Natural killer cell (primary cell): ENCODE results near the gene SLC34A3. TPM values are rescaled to one million over a fixed set of nuclear protein-coding genes. Genes with fewer than 3 reads are reported as not detected.

Experiments used
- ATAC-seq, 3 donors: fragments of 150-1000 bp in 2 of 3; fragments of 200-7000 bp in 1 of 3; cut with Tn5 transposase; 1 replicate in 1 of 3; 2 replicates in 2 of 3; pipeline ENCODE4 v1.10.0; 2021; ENCODE audit warnings: mild to moderate bottlenecking in 2 of 3, moderate library complexity in 2 of 3
- DNase-seq, 2 donors: peaks; one replicate each; pipeline versions ENCODE4 v3.0.0 to v3.0.0-alpha.2; 2013 to 2021; ENCODE audit warnings: mixed read lengths in 1 of 2
- H3K27ac ChIP-seq: one replicate; pipeline ENCODE4 v1.5.1; 2013; ENCODE audit warnings: mild to moderate bottlenecking, low read length
- H3K27me3 ChIP-seq: one replicate; pipeline ENCODE4 v1.6.1; 2013; ENCODE audit warnings: low read length; ENCODE audit not compliant: control insufficient read depth, insufficient read depth
- H3K36me3 ChIP-seq: one replicate; pipeline ENCODE4 v1.6.1; 2013; ENCODE audit warnings: low read length; ENCODE audit not compliant: control insufficient read depth, insufficient read depth
- H3K4me1 ChIP-seq: one replicate; pipeline ENCODE4 v1.6.1; 2013; ENCODE audit warnings: low read length; ENCODE audit not compliant: control insufficient read depth, insufficient read depth
- H3K4me3 ChIP-seq: one replicate; pipeline ENCODE4 v1.5.1; 2013; ENCODE audit warnings: low read length
- H3K9me3 ChIP-seq: one replicate; pipeline ENCODE4 v1.6.1; 2013; ENCODE audit warnings: low read length; ENCODE audit not compliant: control insufficient read depth, insufficient read depth
- H3K27ac Mint-ChIP-seq, 2 donors: one replicate each; pipeline ENCODE4 v1.8.0; 2022; ENCODE audit warnings: mild to moderate bottlenecking in 2 of 2, mixed read lengths in 2 of 2, moderate library complexity in 1 of 2
- H3K27me3 Mint-ChIP-seq, 2 donors: one replicate each; pipeline ENCODE4 v1.8.0; 2022; ENCODE audit warnings: low read depth in 2 of 2, mixed read lengths in 2 of 2
- H3K36me3 Mint-ChIP-seq: one replicate; pipeline ENCODE4 v1.8.0; 2022; ENCODE audit warnings: mixed read lengths
- H3K4me1 Mint-ChIP-seq, 2 donors: one replicate each; pipeline ENCODE4 v1.8.0; 2022; ENCODE audit warnings: mixed read lengths in 2 of 2
- H3K4me3 Mint-ChIP-seq: one replicate; pipeline ENCODE4 v1.8.0; 2022; ENCODE audit warnings: mild to moderate bottlenecking, moderate library complexity, mixed read lengths
- H3K9me3 Mint-ChIP-seq, 2 donors: one replicate each; pipeline ENCODE4 v1.8.0; 2022; ENCODE audit warnings: mixed read lengths in 2 of 2
- WGBS: methylation state at CpG from one replicate; pipeline ENCODE4 v1.1.7; 2013; ENCODE audit warnings: missing lambda C conversion rate; ENCODE audit not compliant: insufficient coverage; 5-methylcytosine and 5-hydroxymethylcytosine counted together
- intact Hi-C: fragments of 100-400 bp; cut with micrococcal nuclease; formaldehyde crosslinking; loops from one replicate; pipeline ENCODE4 v1.14.2; 2022
- total RNA-seq, 4 donors: library from RNA; stranded (reverse); fragments of 120-200 nt in 1 of 4; gene quantifications; one replicate each; pipeline versions ENCODE4 v1.2.3 to v1.2.4, GENCODE V29; 2013 to 2022
- TF ChIP-seq, protein P1 (sequence below): fragments of 200-600 bp; IDR thresholded peaks from one replicate; pipeline ENCODE4 v1.8.0; 2022; ENCODE audit warnings: antibody characterized with exemption

Gene SLC34A3
- total RNA-seq, 3 donors from 2014 or later (not counting 1 experiment from before 2014, with no cell fraction given): not detected

DNA sequence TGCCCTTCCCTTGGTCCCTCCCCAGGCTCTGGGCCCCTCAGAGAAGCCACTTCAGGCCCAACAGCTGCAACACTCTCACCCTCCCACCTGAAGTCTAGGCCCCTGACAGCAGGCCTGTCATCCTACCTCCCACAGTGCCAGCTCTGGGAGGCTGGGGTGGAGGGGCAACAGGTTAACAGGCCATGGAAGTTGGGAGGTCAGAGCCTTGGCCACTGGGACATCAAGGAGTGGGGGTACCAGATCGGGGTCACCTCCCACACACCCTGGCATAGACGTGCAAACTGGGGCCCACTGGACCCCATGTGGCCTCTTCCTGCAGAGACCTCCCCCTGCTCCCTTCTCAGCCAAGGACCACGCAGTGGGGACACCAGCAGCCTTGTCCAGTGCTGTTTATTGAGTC is 39.5 kb upstream of the SLC34A3 start:
- Mint-ChIP-seq H3K36me3 (no peaks in the 10 kb centered on the region), H3K4me3 (no peak overlapping the region), H3K9me3 (no peaks in the 10 kb centered on the region), H3K27me3 (no peaks in the 10 kb centered on the region), H3K4me1 (peaks cover 20 to 39% of the 10 kb centered on the region in 2 donors), H3K27ac (peak overlapping the region; percentile 70 to 83)
- TF ChIP-seq, protein P1, sequence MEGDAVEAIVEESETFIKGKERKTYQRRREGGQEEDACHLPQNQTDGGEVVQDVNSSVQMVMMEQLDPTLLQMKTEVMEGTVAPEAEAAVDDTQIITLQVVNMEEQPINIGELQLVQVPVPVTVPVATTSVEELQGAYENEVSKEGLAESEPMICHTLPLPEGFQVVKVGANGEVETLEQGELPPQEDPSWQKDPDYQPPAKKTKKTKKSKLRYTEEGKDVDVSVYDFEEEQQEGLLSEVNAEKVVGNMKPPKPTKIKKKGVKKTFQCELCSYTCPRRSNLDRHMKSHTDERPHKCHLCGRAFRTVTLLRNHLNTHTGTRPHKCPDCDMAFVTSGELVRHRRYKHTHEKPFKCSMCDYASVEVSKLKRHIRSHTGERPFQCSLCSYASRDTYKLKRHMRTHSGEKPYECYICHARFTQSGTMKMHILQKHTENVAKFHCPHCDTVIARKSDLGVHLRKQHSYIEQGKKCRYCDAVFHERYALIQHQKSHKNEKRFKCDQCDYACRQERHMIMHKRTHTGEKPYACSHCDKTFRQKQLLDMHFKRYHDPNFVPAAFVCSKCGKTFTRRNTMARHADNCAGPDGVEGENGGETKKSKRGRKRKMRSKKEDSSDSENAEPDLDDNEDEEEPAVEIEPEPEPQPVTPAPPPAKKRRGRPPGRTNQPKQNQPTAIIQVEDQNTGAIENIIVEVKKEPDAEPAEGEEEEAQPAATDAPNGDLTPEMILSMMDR: no peak
- Histone ChIP-seq H3K36me3 (peaks cover 16% of the 10 kb centered on the region), H3K27ac (no peak overlapping the region), H3K4me3 (no peak overlapping the region), H3K4me1 (peaks cover 33% of the 10 kb centered on the region), H3K9me3 (no peaks in the 10 kb centered on the region), H3K27me3 (no peaks in the 10 kb centered on the region)
- 84% methylated on average over 3 of the region's 3 CpGs for WGBS
- DNase-seq (no peak), ATAC-seq (no peak)
- intact Hi-C loops: no loop called here

DNA sequence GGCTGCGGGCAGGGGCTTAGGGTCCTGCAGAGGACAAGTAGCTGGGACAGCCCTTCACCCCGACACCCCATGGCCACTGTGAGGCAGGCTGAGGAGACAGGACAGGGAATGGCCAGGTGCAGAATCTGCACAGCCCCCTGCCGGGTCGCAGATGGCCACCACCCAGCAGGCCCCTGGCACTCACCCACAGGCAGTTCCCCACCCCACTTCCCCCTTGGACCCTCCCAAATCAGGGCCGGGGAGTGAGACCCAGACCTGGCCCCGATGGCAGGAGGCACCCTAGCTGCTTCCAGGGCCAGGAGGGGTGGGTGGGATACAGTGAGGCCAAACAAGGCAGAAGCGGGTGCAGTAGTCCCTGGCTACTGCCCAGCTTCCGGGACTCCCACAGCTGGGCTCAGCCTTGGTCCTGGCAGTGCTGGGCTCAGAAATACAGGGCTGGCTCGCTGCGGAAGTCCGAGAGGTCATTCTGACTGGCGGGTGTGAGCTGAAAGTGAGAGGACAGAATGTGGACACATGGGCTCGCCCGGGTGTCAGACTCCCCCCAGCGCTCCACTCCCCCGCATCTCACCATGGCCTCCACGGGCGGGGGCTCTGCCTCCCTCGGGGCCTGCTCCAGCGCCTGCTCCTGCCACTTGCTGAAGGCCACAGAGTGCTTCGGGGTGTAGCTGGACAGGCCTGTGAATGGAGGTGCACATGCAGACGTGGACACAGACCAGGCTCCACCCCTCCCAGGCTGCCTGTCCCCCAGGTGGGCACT is 38.8 kb upstream of the SLC34A3 start:
- no peak for ATAC-seq
- peaks cover 16% of the 10 kb centered on the region for H3K36me3 ChIP-seq
- no peaks in the 10 kb centered on the region for H3K27me3 Mint-ChIP-seq
- TF ChIP-seq, protein P1: no peak
- H3K4me3 Mint-ChIP-seq: no peak overlapping the region
- intact Hi-C loops: no loop called here
- H3K4me1 ChIP-seq: peaks cover 27% of the 10 kb centered on the region
- H3K27me3 ChIP-seq: no peaks in the 10 kb centered on the region
- H3K36me3 Mint-ChIP-seq: no peaks in the 10 kb centered on the region
- H3K4me1 Mint-ChIP-seq: peaks cover 16 to 41% of the 10 kb centered on the region in 2 donors
- H3K4me3 ChIP-seq: no peak overlapping the region
- peak overlapping the region in 1 of 2 donors; percentile 83 for H3K27ac Mint-ChIP-seq
- no peak for DNase-seq
- no peaks in the 10 kb centered on the region for H3K9me3 Mint-ChIP-seq
- H3K9me3 ChIP-seq: no peaks in the 10 kb centered on the region
- WGBS: 95% methylated on average over 22 of the region's 22 CpGs
- H3K27ac ChIP-seq: no peak overlapping the region

DNA sequence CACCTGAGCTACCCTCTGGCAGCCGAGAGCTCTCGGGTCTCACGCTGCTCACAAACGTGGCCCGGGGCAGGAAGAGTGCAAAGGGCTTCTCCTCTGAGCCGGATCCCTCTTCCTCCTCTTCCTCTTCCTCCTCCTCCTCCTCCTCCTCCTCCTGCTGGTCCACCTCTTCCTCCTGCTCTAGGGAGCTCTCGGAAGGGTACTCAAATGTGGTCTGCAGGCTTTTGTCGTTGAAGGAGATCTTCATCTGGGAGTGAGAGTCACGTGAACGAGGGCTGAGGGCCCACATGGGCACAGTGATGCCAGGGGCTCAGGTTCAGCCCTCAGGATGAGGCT is 38.3 kb upstream of the SLC34A3 start:
- 93% methylated on average over 10 of the region's 10 CpGs for whole genome bisulfite sequencing
- ATAC-seq: no peak
- Mint-ChIP-seq H3K36me3 (no peaks in the 10 kb centered on the region), H3K27ac (no peak overlapping the region), H3K9me3 (no peaks in the 10 kb centered on the region), H3K4me3 (no peak overlapping the region), H3K4me1 (peaks cover 10 to 38% of the 10 kb centered on the region in 2 donors), H3K27me3 (no peaks in the 10 kb centered on the region)
- TF ChIP-seq, protein P1: no peak
- no peak for DNase-seq
- H3K4me3 ChIP-seq: no peak overlapping the region
- H3K27me3 ChIP-seq: no peaks in the 10 kb centered on the region
- peaks cover 21% of the 10 kb centered on the region for H3K4me1 ChIP-seq
- H3K9me3 ChIP-seq: no peaks in the 10 kb centered on the region
- intact Hi-C loops: no loop called here
- no peak overlapping the region for H3K27ac ChIP-seq
- peaks cover 16% of the 10 kb centered on the region for H3K36me3 ChIP-seq

DNA sequence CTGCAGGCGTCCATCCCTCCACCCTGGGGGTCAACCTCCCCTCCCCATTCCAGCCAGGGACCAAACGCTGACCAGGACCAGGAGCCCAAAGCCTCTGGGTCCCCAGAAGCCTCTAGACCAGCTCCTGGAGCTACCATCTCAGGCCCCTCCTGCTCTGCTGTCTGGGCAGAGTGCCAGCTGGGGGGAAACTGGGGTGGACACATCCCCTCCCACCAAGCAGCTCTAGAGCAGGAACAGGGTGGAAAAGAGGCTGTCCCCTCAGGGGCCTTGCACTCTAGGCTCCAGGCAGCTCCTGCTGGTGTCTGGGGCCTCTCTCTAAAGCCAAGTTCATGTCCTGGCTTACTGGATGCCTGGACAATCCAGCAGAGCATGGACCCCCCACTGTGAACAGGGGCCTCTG is 37.8 kb upstream of the SLC34A3 start:
- TF ChIP-seq, protein P1: no peak
- peaks cover 16% of the 10 kb centered on the region for H3K36me3 ChIP-seq
- H3K36me3 Mint-ChIP-seq: no peaks in the 10 kb centered on the region
- intact Hi-C loops: no loop called here
- no peak overlapping the region for H3K27ac Mint-ChIP-seq
- no peak for ATAC-seq
- no peaks in the 10 kb centered on the region for H3K27me3 ChIP-seq
- 85% methylated on average over 2 of the region's 2 CpGs for WGBS
- no peak for DNase-seq
- H3K4me3 ChIP-seq: no peak overlapping the region
- H3K4me3 Mint-ChIP-seq: no peak overlapping the region
- peaks cover 6 to 34% of the 10 kb centered on the region in 2 donors for H3K4me1 Mint-ChIP-seq
- H3K27me3 Mint-ChIP-seq: no peaks in the 10 kb centered on the region
- H3K9me3 Mint-ChIP-seq: no peaks in the 10 kb centered on the region
- no peak overlapping the region for H3K27ac ChIP-seq
- H3K9me3 ChIP-seq: no peaks in the 10 kb centered on the region
- peaks cover 17% of the 10 kb centered on the region for H3K4me1 ChIP-seq
